ENCODE data around the gene TGFA.

DNA sequence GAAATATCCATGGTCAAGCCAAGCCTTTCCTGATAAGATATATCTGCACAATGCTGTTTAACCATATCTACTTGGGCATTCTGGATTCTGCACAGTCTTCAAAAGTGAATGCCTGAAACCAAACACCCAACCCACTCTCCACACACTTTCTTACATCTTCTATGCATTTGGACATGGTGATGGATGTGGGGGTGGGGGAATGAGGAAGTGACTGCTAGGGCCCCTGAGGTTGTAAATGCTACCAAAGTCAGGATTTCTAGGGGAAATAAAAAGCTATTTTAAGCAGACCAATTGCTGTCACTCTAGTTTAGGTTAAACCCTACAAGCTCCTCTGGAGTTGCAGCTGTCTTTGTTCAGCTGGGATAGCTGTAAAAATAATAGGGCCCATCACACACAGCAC lies 26.7 kb upstream of the TGFA start:
- TF ChIP-seq, protein P1, sequence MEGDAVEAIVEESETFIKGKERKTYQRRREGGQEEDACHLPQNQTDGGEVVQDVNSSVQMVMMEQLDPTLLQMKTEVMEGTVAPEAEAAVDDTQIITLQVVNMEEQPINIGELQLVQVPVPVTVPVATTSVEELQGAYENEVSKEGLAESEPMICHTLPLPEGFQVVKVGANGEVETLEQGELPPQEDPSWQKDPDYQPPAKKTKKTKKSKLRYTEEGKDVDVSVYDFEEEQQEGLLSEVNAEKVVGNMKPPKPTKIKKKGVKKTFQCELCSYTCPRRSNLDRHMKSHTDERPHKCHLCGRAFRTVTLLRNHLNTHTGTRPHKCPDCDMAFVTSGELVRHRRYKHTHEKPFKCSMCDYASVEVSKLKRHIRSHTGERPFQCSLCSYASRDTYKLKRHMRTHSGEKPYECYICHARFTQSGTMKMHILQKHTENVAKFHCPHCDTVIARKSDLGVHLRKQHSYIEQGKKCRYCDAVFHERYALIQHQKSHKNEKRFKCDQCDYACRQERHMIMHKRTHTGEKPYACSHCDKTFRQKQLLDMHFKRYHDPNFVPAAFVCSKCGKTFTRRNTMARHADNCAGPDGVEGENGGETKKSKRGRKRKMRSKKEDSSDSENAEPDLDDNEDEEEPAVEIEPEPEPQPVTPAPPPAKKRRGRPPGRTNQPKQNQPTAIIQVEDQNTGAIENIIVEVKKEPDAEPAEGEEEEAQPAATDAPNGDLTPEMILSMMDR (conservative IDR thresholded peaks at IDR 0.05 in 1 of 2, IDR thresholded peaks at IDR 0.05 in 1 of 2; ENCODE audit: low read depth in 1 of 2, low read length in 2 of 2), result no peak
- no peak for TF ChIP-seq EZH2 (IDR thresholded peaks at IDR 0.05; ENCODE audit: low read length, missing control alignments)

All from fibroblast of lung (primary cell).